GM13976 (cell line): ENCODE measurements around the gene ETV1.
"Not testable (repeated sequence)": the region's sequence is repeated elsewhere in the genome, so short reads cannot be mapped to it uniquely, and the experiment has no call there.

ENCODE experiments used
- DNase-seq: peaks from one replicate; pipeline ENCODE4 v3.0.0; 2012; ENCODE audit warnings: low spot score
- CTCF ChIP-seq: IDR thresholded peaks from 2 replicates; pipeline ENCODE4 v1.5.1; 2012; ENCODE audit warnings: borderline replicate concordance, mild to moderate bottlenecking; ENCODE audit not compliant: insufficient read depth; ENCODE audit errors: extremely low read depth, missing control alignments, control extremely low read depth
- in situ Hi-C: fragments of 300-500 bp; cut with MboI; formaldehyde crosslinking; loops from one replicate; pipeline ENCODE4 v1.12.0; 2022; ENCODE audit warnings: low sequenced_read_pairs, mixed read lengths, inconsistent platforms; ENCODE audit not compliant: unreplicated experiment

Gene ETV1

GRCh38 chr7:13921062-13921461, 68.4 kb downstream of the ETV1 start:
- in situ Hi-C loops: no loop called here
- TF ChIP-seq CTCF: no peak
- DNase-seq: no peak

GRCh38 chr7:13920053-13920697, 69.3 kb downstream of the ETV1 start:
- TF ChIP-seq CTCF: no peak
- DNase-seq: no peak
- in situ Hi-C loops: no loop called here

- in situ Hi-C loops, DNase-seq: not testable (repeated sequence)
These were observed 71.1 kb downstream of the ETV1 start for GRCh38 chr7:13918333-13918732.

- DNase-seq, in situ Hi-C loops: not testable (repeated sequence)
These were observed 72.4 kb downstream of the ETV1 start for GRCh38 chr7:13917103-13917502.

GRCh38 chr7:13915891-13916290, 73.6 kb downstream of the ETV1 start:
- TF ChIP-seq CTCF: no peak
- in situ Hi-C loops: no loop called here
- DNase-seq: no peak

- TF ChIP-seq CTCF: no peak
- no peak for DNase-seq
- in situ Hi-C loops: no loop called here
These were observed 76.7 kb downstream of the ETV1 start for GRCh38 chr7:13912715-13913278.

GRCh38 chr7:13911909-13912308, 77.6 kb downstream of the ETV1 start:
- TF ChIP-seq CTCF: no peak
- no peak for DNase-seq
- in situ Hi-C loops: no loop called here
